Activated gamma-delta T cell treated with anti-CD3 and anti-CD28 coated beads, Interleukin-2, amount 50 U/mL, for 16 hours (primary cell): ENCODE results near the gene HASPIN.

Experiments used
- DNase-seq: peaks from one replicate; pipeline ENCODE4 v3.0.0-alpha.2; 2020; ENCODE audit warnings: low read depth

HASPIN gene

DNA sequence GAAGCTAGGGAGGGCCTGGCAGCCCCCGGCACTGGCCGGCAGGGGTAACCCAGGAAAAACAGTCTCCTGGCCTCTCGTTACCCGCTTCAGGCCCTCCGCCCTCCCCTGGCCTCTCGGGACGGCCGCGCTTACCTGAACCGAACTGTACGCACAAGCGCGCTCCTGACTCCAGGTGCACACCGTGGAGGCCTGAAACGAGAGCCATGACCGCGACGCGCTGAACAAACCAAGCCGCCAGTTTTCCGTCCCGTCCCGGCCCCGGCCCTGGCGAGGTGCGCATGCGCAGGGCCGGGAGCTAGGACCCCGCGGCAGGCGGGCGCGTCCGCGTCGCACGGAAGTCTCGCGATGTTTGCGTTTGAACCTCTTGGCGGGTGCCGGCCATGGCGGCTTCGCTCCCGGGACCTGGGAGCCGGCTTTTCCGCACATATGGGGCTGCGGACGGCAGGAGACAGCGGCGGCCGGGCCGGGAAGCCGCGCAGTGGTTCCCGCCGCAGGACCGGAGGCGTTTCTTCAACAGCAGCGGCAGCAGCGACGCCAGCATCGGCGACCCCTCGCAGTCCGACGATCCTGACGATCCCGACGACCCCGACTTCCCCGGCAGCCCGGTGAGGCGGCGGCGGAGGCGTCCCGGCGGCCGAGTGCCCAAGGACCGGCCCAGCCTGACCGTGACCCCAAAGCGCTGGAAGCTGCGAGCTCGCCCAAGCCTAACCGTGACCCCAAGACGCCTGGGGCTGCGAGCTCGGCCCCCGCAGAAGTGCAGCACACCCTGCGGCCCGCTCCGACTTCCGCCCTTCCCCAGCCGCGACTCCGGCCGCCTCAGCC lies at the start of gene HASPIN:
TSS of gene HASPIN (plus strand) at position 348 of the 822 bp plus-strand sequence. CDS start at position 381, 33 bp downstream.
- DNase-seq = peak; percentile 86

GRCh38 chr17:3675886-3676285 lies 47.8 kb upstream of the HASPIN start:
- DNase-seq = no peak

GRCh38 chr17:3678095-3678820 lies 45.4 kb upstream of the HASPIN start:
- no peak for DNase-seq

DNA sequence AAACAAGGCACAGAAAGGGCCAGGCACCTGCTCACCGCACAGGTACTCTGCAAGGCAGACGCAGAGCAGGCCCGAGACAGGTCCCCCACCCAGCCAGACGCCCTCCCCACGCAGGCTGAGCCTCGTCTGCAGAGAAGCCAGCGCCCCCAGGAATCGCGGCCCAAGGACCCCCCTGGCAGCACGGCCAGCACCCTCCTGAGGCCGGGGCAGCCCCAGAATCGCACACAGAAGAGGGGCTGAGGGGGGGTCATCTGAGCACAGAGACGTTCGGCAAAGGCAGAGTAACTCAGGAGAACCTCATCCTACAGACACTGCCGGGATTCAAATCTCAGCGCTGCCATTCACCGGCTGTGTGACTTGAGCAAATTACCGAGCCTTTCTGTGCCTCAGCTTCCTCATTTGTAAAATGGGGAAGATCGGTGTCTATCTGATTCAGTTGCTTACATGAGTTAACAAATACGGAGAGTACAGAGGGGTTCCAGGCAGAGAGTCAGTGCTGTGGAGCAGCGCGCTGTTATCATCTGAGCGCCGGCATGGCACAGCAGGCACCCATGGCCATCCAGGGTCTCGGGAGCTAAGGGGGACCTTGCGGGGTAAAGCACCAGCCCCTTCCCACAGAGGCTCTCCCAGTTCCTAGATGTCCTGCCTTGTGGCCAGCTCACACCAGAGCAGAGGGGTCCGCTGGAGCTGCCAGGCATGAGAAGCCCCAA lies 44.7 kb upstream of the HASPIN start:
- no peak for DNase-seq

GRCh38 chr17:3679531-3680126 lies 44.1 kb upstream of the HASPIN start:
- DNase-seq = no peak

DNA sequence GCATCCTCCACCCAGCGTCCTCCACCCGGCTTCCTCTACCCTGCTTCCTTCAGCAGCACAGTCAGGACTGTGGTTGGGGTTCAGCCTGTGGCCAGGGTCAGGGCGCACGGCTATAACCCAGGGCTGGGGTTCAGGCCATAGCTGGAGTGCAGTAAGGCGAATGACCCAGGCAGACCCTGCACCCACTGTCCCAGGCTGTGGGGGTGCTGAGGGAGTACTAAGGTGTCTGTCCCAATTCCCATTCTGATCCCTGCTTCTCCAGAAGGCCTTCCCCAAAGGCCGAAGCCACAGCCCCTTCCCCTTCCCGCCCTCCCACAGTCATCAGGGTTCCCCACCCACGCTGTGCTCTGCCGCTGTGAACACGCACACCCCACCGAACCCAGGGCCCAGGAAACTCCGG lies 42.6 kb upstream of the HASPIN start:
- no peak for DNase-seq

- no peak for DNase-seq
Measured at GRCh38 chr17:3681565-3681964, 42.1 kb upstream of the HASPIN start.

DNA sequence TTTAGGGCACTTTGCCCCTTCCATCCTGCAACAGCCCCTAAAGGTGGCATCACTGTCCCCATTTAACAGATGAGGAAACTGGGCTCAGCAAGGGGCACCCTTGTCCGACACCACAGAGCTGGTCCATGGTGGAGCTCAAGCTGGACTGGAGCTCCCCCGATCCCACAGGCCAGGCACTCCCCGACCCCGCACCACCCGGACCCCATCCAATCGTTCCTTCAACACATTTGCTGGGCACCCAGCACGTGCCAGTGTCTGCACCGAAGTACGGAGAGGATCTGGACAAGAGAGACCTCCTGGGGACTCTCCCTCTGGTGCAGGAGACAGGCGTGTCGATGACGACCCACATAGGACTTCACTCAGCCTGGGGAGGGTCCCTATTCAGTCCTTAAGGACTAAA lies 41.7 kb upstream of the HASPIN start:
- DNase-seq = no peak

DNA sequence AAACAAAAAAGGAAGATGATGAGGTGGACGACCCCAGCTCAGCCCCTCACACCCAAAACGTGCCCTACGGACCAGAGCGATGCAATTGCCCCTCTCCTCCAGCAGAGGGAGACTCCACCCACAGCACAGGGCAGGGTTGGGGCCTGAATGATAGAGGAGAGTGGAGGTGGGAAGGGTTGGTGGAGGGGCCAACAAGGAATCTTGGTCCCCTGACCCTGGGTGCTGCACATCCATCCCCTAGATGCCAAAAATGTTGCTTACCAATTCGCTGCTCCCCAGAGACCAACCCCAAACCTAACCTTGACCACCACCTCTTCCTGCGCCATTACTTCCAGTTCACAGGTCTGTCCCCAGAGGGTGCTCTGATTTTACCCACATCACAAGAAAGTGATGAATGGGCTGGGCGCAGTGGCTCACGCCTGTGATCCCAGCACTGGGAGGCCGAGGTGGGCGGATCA lies 40.6 kb upstream of the HASPIN start:
- DNase-seq = peak; percentile 43

DNA sequence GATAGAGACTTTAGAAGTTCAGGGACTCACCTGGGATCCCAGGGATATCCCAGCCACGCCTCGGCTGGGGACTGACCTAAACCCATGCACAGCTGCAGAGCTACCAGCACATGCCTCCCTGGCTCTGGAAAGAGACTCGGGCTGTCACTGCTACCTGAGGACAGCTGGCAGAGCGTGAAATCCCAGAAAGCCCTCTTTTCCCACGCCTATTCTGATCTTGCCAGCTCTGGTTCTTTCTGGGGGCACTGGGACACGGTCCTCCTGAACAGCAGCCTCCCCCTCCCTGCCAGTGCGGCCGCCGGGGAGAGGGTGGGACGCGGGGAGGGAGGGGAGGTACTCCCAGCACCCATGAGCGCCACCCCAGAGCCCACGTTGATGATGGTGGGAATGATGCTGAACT lies 38.5 kb upstream of the HASPIN start:
- DNase-seq = no peak

DNA sequence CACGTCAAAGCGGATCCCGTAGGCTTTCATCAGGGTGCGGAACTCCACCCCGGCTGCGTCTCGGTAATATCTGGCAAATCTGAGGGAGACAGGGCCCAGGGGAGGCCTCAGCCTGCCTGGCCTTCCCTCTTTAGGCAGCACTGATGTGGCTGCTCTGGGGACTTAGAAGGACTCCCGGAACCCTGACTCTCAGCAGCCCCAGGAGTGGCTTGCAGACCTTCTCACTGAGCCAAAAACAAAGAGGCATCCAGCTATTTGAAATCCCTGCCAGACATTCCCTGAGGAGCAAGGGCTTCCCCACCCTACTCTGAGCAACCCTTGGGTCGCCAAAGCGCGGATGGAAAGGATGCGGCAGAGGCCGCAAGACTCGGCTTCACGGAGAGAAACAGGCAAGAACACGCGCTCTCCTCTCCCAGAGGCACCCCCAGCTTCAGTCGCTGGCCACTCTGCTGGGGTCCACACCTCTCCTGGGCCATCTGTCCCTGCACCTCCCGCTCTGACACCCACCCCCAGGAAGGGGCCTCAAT lies 35.6 kb upstream of the HASPIN start:
- DNase-seq = no peak

GRCh38 chr17:3688852-3689261 lies 34.8 kb upstream of the HASPIN start:
- DNase-seq = no peak

- no peak for DNase-seq
Measured at GRCh38 chr17:3689262-3690093, 34.2 kb upstream of the HASPIN start.

- DNase-seq = no peak
Measured at GRCh38 chr17:3690094-3690715, 33.5 kb upstream of the HASPIN start.

DNA sequence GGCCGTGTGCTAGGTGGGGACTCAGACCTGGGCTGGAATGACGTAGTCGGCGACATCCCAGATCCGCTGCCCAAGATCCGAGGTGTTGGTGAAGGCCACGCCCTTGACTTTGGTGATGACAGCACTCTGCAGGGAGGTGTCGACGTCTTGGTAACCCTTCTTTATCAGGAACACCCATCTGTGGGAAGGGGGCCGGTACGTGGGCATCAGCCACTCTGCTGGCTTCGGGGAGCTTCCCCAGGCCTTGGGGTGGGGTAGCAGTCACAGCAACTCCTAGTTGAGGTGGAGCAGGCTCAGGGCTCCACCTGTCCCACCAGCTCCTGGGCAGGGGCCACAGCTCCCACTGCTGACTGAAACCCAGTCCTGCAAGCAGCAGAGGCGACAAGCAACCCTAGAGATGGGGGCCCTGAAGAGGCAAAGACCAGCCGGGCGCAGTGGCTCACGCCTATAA lies 32.1 kb upstream of the HASPIN start:
- DNase-seq = no peak

DNA sequence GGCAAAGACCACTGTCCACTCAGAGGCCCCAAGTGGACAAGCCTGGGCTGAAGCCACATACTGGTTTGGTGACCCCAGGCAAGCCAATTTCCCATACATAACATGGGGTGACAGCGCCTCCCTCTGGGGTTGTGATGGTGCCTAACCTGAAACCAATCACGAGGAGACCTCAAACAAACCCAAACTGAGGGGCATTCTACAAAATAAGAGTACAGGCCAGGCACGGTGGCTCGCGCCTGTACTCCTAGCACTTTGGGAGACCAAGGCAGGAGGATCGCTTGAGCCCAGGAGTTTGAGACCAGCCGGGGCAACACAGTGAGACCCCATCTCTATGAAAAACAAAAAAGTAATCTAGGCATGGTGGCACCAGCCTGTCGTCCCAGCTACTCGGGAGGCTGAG lies 31.4 kb upstream of the HASPIN start:
- DNase-seq = no peak

DNA sequence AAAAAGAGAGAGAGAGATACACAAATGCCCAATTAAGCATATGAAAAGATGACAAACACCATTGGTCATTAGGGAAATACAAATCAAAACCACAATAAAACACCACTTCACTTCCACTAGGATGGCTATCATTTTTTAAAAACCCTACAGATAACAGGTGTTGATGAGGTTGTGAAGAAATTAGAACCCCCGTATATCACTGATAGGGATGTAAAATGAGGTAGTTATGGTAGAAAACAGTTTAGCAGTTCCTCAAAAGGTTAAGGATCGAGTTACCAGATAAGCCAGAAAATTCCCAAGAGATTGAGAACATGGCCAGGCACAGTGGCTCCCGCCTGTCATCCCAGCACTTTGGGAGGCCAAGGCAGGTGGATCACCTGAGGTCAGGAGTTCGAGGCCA lies 30.6 kb upstream of the HASPIN start:
- DNase-seq = no peak

DNA sequence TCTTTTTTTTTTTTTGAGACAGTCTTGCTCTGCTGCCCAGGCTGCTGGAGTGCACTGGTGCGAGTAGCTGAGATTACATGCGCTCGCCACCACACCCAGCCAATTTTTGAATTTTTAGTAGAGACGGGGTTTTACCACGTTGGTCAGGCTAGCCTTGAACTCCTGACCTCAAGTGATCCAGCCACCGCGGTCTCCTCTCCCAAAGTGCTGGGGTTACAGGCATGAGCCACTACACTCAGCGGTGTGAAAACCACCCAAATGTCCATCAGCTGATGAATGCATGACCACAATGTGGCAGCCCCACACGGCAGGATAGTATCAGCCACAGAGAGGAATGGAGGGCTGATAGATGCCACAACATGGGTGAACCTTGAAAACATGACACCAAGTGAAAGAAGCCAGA lies 29.9 kb upstream of the HASPIN start:
- DNase-seq = peak; percentile 27

GRCh38 chr17:3695129-3695722 lies 28.5 kb upstream of the HASPIN start:
- no peak for DNase-seq
